ENCODE results near the gene REXO2. TPM values are rescaled to one million over a fixed set of nuclear protein-coding genes. Genes with fewer than 3 reads are reported as not detected.
A peak's percentile ranks its signal among the peaks of the same experiment; 100 is the strongest.

Gene REXO2
- total and polyA plus RNA-seq, 5 donors from 2014 or later: 44.1 to 88.5 (median 76.7) TPM

- Histone ChIP-seq H3K4me1 (ENCODE audit: control insufficient read depth, insufficient read depth, low read length, poor library complexity, severe bottlenecking) (peaks cover 42% of the 10 kb centered on the region), H3K27me3 (ENCODE audit: control insufficient read depth, insufficient read depth, low read length) (no peaks in the 10 kb centered on the region), H3K4me3 (ENCODE audit: low read depth, low read length) (peak overlapping the region; percentile 88), H3K36me3 (ENCODE audit: control insufficient read depth, insufficient read depth, low read length) (peaks cover 3% of the 10 kb centered on the region), H3K9me3 (ENCODE audit: control insufficient read depth in 2 of 2, low read length in 2 of 2) (no peaks in the 10 kb centered on the region), H3K27ac (ENCODE audit: insufficient read depth, low read length, poor library complexity, severe bottlenecking) (peak overlapping the region; percentile 97)
- Mint-ChIP-seq H3K9me3 (no peaks in the 10 kb centered on the region), H3K27ac (peak overlapping the region; percentile 99), H3K4me3 (peak overlapping the region; percentile 96 to 98 (median 96)), H3K4me1 (peaks cover 34 to 72% (median 44%) of the 10 kb centered on the region in 4 donors), H3K36me3 (peaks cover 11% of the 10 kb centered on the region), H3K27me3 (peaks cover 4% of the 10 kb centered on the region)
- ATAC-seq (ENCODE audit: low read depth in 2 of 2): peak; percentile 1 to 5
- no peak for DNase-seq
Measured at GRCh38 chr11:114399490-114400215, 39.6 kb upstream of the REXO2 start.

- H3K4me1 Mint-ChIP-seq: peaks cover 40 to 77% (median 46%) of the 10 kb centered on the region in 4 donors
Measured at GRCh38 chr11:114400216-114400914, 38.9 kb upstream of the REXO2 start, which contains the start of the genes C11orf71 and RBM7. Gene C11orf71, minus strand, starts transcription at chr11:114400511. Its CDS starts 180 bp downstream, at chr11:114400331. Gene RBM7, plus strand, starts transcription at chr11:114400666. Its CDS starts 6 bp downstream, at chr11:114400672.

GRCh38 chr11:114400915-114401223 is 38.4 kb upstream of the REXO2 start:
- H3K27me3 ChIP-seq (ENCODE audit: control insufficient read depth, insufficient read depth, low read length): no peaks in the 10 kb centered on the region
- H3K4me3 ChIP-seq (ENCODE audit: low read depth, low read length): peak overlapping the region; percentile 100
- Mint-ChIP-seq H3K27ac (peak overlapping the region; percentile 99), H3K4me3 (peak overlapping the region; percentile 96 to 98 (median 96)), H3K36me3 (peaks cover 22% of the 10 kb centered on the region), H3K9me3 (no peaks in the 10 kb centered on the region), H3K27me3 (no peaks in the 10 kb centered on the region), H3K4me1 (peaks cover 40 to 82% (median 49%) of the 10 kb centered on the region in 4 donors)
- no peaks in the 10 kb centered on the region for H3K9me3 ChIP-seq (ENCODE audit: control insufficient read depth in 2 of 2, low read length in 2 of 2)
- H3K36me3 ChIP-seq (ENCODE audit: control insufficient read depth, insufficient read depth, low read length): peaks cover 14% of the 10 kb centered on the region
- H3K27ac ChIP-seq (ENCODE audit: insufficient read depth, low read length, poor library complexity, severe bottlenecking): peak overlapping the region; percentile 97
- DNase-seq: no peak
- H3K4me1 ChIP-seq (ENCODE audit: control insufficient read depth, insufficient read depth, low read length, poor library complexity, severe bottlenecking): peaks cover 44% of the 10 kb centered on the region
- ATAC-seq (ENCODE audit: low read depth in 2 of 2): no peak

More at GRCh38 chr11:114400216-114400914, 38.9 kb upstream of the REXO2 start, which contains the start of the genes C11orf71 and RBM7:
- Histone ChIP-seq H3K4me3 (ENCODE audit: low read depth, low read length) (peak within 1 kb of the TSS; percentile 100), H3K27ac (ENCODE audit: insufficient read depth, low read length, poor library complexity, severe bottlenecking) (peak within 1 kb of the TSS; percentile 97), H3K36me3 (ENCODE audit: control insufficient read depth, insufficient read depth, low read length) (peaks cover 9% of the 10 kb centered on the region), H3K27me3 (ENCODE audit: control insufficient read depth, insufficient read depth, low read length) (no peaks in the 10 kb centered on the region), H3K4me1 (ENCODE audit: control insufficient read depth, insufficient read depth, low read length, poor library complexity, severe bottlenecking) (peaks cover 44% of the 10 kb centered on the region), H3K9me3 (ENCODE audit: control insufficient read depth in 2 of 2, low read length in 2 of 2) (no peaks in the 10 kb centered on the region)
- Mint-ChIP-seq H3K27ac (peak within 1 kb of the TSS; percentile 99), H3K36me3 (peaks cover 17% of the 10 kb centered on the region), H3K4me3 (peak within 1 kb of the TSS; percentile 96 to 98 (median 96)), H3K9me3 (no peaks in the 10 kb centered on the region), H3K27me3 (no peaks in the 10 kb centered on the region)
- peak; percentile 97 to 99 (median 98) for DNase-seq
- ATAC-seq (ENCODE audit: low read depth in 2 of 2): peak; percentile 91 to 93

GRCh38 chr11:114401311-114401710 is 38.0 kb upstream of the REXO2 start:
- peak overlapping the region; percentile 99 for H3K27ac Mint-ChIP-seq
- H3K4me1 Mint-ChIP-seq: peaks cover 40 to 86% (median 49%) of the 10 kb centered on the region in 4 donors
- no peaks in the 10 kb centered on the region for H3K9me3 ChIP-seq (ENCODE audit: control insufficient read depth in 2 of 2, low read length in 2 of 2)
- ATAC-seq (ENCODE audit: low read depth in 2 of 2) (no peak), DNase-seq (peak in 1 of 3 donors; percentile 13)
- H3K36me3 Mint-ChIP-seq: peaks cover 26% of the 10 kb centered on the region
- no peaks in the 10 kb centered on the region for H3K9me3 Mint-ChIP-seq
- peak overlapping the region; percentile 96 to 98 (median 96) for H3K4me3 Mint-ChIP-seq
- H3K4me3 ChIP-seq (ENCODE audit: low read depth, low read length): peak overlapping the region; percentile 100
- H3K36me3 ChIP-seq (ENCODE audit: control insufficient read depth, insufficient read depth, low read length): peaks cover 19% of the 10 kb centered on the region
- H3K27me3 ChIP-seq (ENCODE audit: control insufficient read depth, insufficient read depth, low read length): no peaks in the 10 kb centered on the region
- peaks cover 44% of the 10 kb centered on the region for H3K4me1 ChIP-seq (ENCODE audit: control insufficient read depth, insufficient read depth, low read length, poor library complexity, severe bottlenecking)
- H3K27me3 Mint-ChIP-seq: no peaks in the 10 kb centered on the region
- peak overlapping the region; percentile 97 for H3K27ac ChIP-seq (ENCODE audit: insufficient read depth, low read length, poor library complexity, severe bottlenecking)

GRCh38 chr11:114412946-114413345 is 26.3 kb upstream of the REXO2 start:
- H3K27me3 Mint-ChIP-seq: no peaks in the 10 kb centered on the region
- H3K4me1 ChIP-seq (ENCODE audit: control insufficient read depth, insufficient read depth, low read length, poor library complexity, severe bottlenecking): no peaks in the 10 kb centered on the region
- H3K9me3 Mint-ChIP-seq: no peaks in the 10 kb centered on the region
- H3K36me3 ChIP-seq (ENCODE audit: control insufficient read depth, insufficient read depth, low read length): peaks cover 31% of the 10 kb centered on the region
- H3K27ac ChIP-seq (ENCODE audit: insufficient read depth, low read length, poor library complexity, severe bottlenecking): no peak overlapping the region
- ATAC-seq (ENCODE audit: low read depth in 2 of 2) (no peak), DNase-seq (no peak)
- H3K9me3 ChIP-seq (ENCODE audit: control insufficient read depth in 2 of 2, low read length in 2 of 2): no peaks in the 10 kb centered on the region
- peaks cover 0 to 6% (median 1%) of the 10 kb centered on the region in 4 donors for H3K4me1 Mint-ChIP-seq
- H3K4me3 Mint-ChIP-seq: no peak overlapping the region
- no peak overlapping the region for H3K4me3 ChIP-seq (ENCODE audit: low read depth, low read length)
- H3K27ac Mint-ChIP-seq: peak overlapping the region in 1 of 3 donors; percentile 26
- no peaks in the 10 kb centered on the region for H3K27me3 ChIP-seq (ENCODE audit: control insufficient read depth, insufficient read depth, low read length)
- peaks cover 34% of the 10 kb centered on the region for H3K36me3 Mint-ChIP-seq

GRCh38 chr11:114413958-114414357 is 25.3 kb upstream of the REXO2 start:
- Histone ChIP-seq H3K36me3 (ENCODE audit: control insufficient read depth, insufficient read depth, low read length) (peaks cover 22% of the 10 kb centered on the region), H3K4me1 (ENCODE audit: control insufficient read depth, insufficient read depth, low read length, poor library complexity, severe bottlenecking) (no peaks in the 10 kb centered on the region), H3K27ac (ENCODE audit: insufficient read depth, low read length, poor library complexity, severe bottlenecking) (no peak overlapping the region), H3K27me3 (ENCODE audit: control insufficient read depth, insufficient read depth, low read length) (no peaks in the 10 kb centered on the region), H3K4me3 (ENCODE audit: low read depth, low read length) (no peak overlapping the region), H3K9me3 (ENCODE audit: control insufficient read depth in 2 of 2, low read length in 2 of 2) (no peaks in the 10 kb centered on the region)
- no peaks in the 10 kb centered on the region for H3K27me3 Mint-ChIP-seq
- H3K9me3 Mint-ChIP-seq: no peaks in the 10 kb centered on the region
- DNase-seq (no peak), ATAC-seq (ENCODE audit: low read depth in 2 of 2) (no peak)
- H3K36me3 Mint-ChIP-seq: peaks cover 34% of the 10 kb centered on the region
- H3K4me1 Mint-ChIP-seq: peaks cover 0 to 6% (median 1%) of the 10 kb centered on the region in 4 donors
- no peak overlapping the region for H3K4me3 Mint-ChIP-seq
- no peak overlapping the region for H3K27ac Mint-ChIP-seq

- Histone ChIP-seq H3K4me1 (ENCODE audit: control insufficient read depth, insufficient read depth, low read length, poor library complexity, severe bottlenecking) (no peaks in the 10 kb centered on the region), H3K9me3 (ENCODE audit: control insufficient read depth in 2 of 2, low read length in 2 of 2) (no peaks in the 10 kb centered on the region), H3K36me3 (ENCODE audit: control insufficient read depth, insufficient read depth, low read length) (no peaks in the 10 kb centered on the region), H3K4me3 (ENCODE audit: low read depth, low read length) (no peak overlapping the region), H3K27me3 (ENCODE audit: control insufficient read depth, insufficient read depth, low read length) (no peaks in the 10 kb centered on the region), H3K27ac (ENCODE audit: insufficient read depth, low read length, poor library complexity, severe bottlenecking) (no peak overlapping the region)
- H3K4me3 Mint-ChIP-seq: no peak overlapping the region
- DNase-seq: no peak
- no peaks in the 10 kb centered on the region for H3K27me3 Mint-ChIP-seq
- H3K9me3 Mint-ChIP-seq: no peaks in the 10 kb centered on the region
- no peak for ATAC-seq (ENCODE audit: low read depth in 2 of 2)
- no peak overlapping the region for H3K27ac Mint-ChIP-seq
- peaks cover 0 to 2% (median 1%) of the 10 kb centered on the region in 4 donors for H3K4me1 Mint-ChIP-seq
- peaks cover 23% of the 10 kb centered on the region for H3K36me3 Mint-ChIP-seq
Measured at GRCh38 chr11:114416441-114416961, 22.8 kb upstream of the REXO2 start.

Data from CD4-positive, CD25-positive, alpha-beta regulatory T cell (primary cell).